Measurements from ENCODE around the gene WDR5.

WDR5 gene

DNA sequence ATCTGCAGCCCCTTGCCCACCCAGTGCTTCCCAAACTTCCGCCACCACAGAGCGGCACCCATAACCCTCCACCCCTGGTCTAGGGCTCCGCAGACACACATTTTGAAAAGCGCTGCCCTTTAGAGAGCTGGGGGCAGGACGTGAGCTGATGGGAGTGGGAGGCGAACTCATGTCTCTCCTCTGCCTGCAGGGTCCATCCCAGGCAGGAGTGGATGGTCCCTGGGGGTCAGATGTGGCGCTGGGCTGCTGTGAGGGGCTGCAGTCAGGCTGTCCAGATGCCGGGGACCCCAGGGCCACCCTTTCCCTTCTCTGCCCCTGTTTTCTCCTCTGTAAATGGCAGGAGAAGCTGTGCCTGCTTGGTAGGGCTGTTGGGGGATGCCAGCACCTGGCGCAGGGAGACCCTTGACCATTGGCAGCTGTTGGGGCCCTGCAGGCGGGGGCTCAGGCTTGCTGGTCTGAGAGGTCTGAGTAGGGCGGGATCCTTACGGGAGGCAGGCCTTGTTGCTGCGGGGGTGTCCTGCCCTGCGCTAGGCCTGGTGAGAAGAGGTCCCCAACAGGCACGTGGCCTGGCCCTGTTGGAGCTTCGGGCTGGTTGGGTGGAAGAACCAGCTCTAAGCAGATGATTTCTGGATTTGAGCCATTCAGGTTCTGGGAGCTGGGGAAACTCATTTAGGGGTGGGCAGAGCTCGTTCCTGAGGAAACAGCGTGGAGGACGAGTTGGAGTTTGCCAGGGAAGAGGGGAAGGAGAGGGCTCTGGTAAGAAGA lies 38.8 kb downstream of the WDR5 start:
- TF ChIP-seq, protein P1, sequence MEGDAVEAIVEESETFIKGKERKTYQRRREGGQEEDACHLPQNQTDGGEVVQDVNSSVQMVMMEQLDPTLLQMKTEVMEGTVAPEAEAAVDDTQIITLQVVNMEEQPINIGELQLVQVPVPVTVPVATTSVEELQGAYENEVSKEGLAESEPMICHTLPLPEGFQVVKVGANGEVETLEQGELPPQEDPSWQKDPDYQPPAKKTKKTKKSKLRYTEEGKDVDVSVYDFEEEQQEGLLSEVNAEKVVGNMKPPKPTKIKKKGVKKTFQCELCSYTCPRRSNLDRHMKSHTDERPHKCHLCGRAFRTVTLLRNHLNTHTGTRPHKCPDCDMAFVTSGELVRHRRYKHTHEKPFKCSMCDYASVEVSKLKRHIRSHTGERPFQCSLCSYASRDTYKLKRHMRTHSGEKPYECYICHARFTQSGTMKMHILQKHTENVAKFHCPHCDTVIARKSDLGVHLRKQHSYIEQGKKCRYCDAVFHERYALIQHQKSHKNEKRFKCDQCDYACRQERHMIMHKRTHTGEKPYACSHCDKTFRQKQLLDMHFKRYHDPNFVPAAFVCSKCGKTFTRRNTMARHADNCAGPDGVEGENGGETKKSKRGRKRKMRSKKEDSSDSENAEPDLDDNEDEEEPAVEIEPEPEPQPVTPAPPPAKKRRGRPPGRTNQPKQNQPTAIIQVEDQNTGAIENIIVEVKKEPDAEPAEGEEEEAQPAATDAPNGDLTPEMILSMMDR (IDR thresholded peaks at IDR 0.05; ENCODE audit: borderline replicate concordance, insufficient read depth, low read depth, low read length): no peak
- H3K4me3 ChIP-seq (ENCODE audit: low read depth, low read length): no peak overlapping the region

DNA sequence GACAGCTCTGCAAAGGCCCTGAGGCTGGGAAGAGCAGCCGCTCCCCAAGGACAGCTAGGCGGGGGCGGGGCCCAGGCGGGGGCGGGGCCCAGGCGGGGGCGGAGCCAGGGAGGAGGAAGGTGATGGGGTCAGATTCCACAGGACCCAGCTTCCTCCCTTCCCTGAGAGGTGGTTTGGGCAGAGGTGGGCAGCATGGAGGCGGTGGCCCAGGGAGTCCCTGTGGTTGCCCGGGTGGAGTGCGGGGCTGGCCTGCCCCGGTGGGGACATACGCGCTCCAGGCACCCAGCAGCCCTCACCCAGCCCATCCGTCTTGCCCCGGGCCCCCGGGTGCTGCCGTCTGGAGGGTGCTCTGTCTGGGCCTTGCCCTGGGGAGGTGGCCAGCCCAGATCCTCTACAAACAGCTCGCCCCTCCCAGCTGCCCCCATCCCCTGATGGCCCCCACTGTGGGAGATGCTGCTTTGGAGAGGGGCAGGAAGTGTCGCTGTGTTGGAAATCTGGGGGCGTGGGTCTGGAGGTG lies 39.5 kb downstream of the WDR5 start:
- TF ChIP-seq, protein P1 (IDR thresholded peaks at IDR 0.05; ENCODE audit: borderline replicate concordance, insufficient read depth, low read depth, low read length): no peak
- no peak overlapping the region for H3K4me3 ChIP-seq (ENCODE audit: low read depth, low read length)

GRCh38 chr9:134175808-134176598 lies 40.1 kb downstream of the WDR5 start:
- TF ChIP-seq, protein P1 (IDR thresholded peaks at IDR 0.05; ENCODE audit: borderline replicate concordance, insufficient read depth, low read depth, low read length): no peak
- no peak overlapping the region for H3K4me3 ChIP-seq (ENCODE audit: low read depth, low read length)

DNA sequence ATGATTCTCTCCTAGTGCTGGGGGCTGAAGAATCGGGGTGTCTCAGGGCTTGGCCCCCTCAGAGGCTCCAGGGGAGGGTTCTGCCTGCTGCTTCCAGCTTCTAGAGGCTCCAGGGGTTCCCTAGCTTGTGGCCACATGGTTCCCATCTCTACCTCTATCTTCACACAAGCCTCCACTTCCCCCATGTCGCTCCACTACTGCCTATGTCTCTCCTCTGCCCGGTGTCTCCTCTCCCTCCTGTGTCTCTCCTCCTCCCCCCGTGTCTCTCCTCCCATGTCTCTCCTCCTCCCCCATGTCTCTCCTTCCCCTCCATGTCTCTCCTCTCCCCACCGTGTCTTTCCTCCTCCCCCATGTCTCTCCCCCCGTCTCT lies 40.7 kb downstream of the WDR5 start:
- no peak overlapping the region for H3K4me3 ChIP-seq (ENCODE audit: low read depth, low read length)
- TF ChIP-seq, protein P1 (IDR thresholded peaks at IDR 0.05; ENCODE audit: borderline replicate concordance, insufficient read depth, low read depth, low read length): no peak

DNA sequence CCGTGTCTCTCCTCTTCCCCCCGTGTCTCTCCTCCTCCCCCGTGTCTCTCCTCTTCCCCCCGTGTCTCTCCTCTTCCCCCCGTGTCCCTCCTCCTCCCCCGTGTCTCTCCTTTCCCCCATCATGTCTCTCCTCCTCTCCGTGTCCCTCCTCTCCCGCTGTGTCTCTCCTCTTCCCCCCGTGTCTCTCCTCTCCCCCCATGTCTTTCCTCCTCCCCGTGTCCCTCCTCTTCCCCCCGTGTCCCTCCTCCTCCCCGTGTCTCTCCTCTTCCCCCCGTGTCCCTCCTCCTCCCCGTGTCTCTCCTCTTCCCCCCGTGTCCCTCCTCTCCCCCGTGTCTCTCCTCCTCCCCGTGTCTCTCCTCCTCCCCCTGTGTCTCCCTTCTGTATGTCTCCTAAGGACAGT lies 41.3 kb downstream of the WDR5 start:
- TF ChIP-seq, protein P1 (IDR thresholded peaks at IDR 0.05; ENCODE audit: borderline replicate concordance, insufficient read depth, low read depth, low read length): no peak
- H3K4me3 ChIP-seq (ENCODE audit: low read depth, low read length): no peak overlapping the region

GRCh38 chr9:134177624-134178393 lies 41.9 kb downstream of the WDR5 start:
- no peak overlapping the region for H3K4me3 ChIP-seq (ENCODE audit: low read depth, low read length)
- TF ChIP-seq, protein P1 (IDR thresholded peaks at IDR 0.05; ENCODE audit: borderline replicate concordance, insufficient read depth, low read depth, low read length): no peak
